DND-41 (cell line): ENCODE results near the gene CKLF.

Experiments
- CTCF ChIP-seq: IDR thresholded peaks from 2 replicates; pipeline ENCODE4 v1.5.1; 2012; ENCODE audit warnings: borderline replicate concordance, low read length, moderate library complexity, mild to moderate bottlenecking; ENCODE audit not compliant: poor library complexity, severe bottlenecking; ENCODE audit errors: extremely low read depth
- EZH2 ChIP-seq: IDR thresholded peaks from 3 replicates; pipeline ENCODE4 v1.6.1; 2012; ENCODE audit warnings: borderline replicate concordance, low read depth, mild to moderate bottlenecking, moderate library complexity, low read length, inconsistent platforms; ENCODE audit not compliant: severe bottlenecking

GRCh38 chr16:66605177-66605978, 53.0 kb downstream of the CKLF start:
- TF ChIP-seq CTCF, result no peak
- TF ChIP-seq EZH2, result no peak
